Spleen (tissue), 11 donors: ENCODE data around the gene LYRM7. TPM values are rescaled to one million over a fixed set of nuclear protein-coding genes. Genes with fewer than 3 reads are reported as not detected.

Experiments used
- DNase-seq: peaks from one replicate; pipeline ENCODE4 v3.0.0-alpha.2; 2020
- H3K27ac ChIP-seq, 8 donors: fragments of 200-600 bp; sonication (generic) in 7 of 8; 1 replicate in 4 of 8; 2 replicates in 4 of 8; pipeline versions ENCODE4 v1.5.0 to v1.8.0; 2016 to 2021; ENCODE audit warnings: inconsistent platforms in 4 of 8, mild to moderate bottlenecking in 4 of 8, moderate library complexity in 1 of 8
- H3K27me3 ChIP-seq, 7 donors: fragments of 200-600 bp; sonication (generic) in 6 of 7; replicated peaks in 1 of 7; 1 replicate in 4 of 7; 2 replicates in 3 of 7; pipeline versions ENCODE4 v1.5.0 to v1.8.0; 2016 to 2021; ENCODE audit warnings: inconsistent platforms in 3 of 7, mild to moderate bottlenecking in 1 of 7
- H3K36me3 ChIP-seq, 6 donors: fragments of 200-600 bp; sonication (generic) in 5 of 6; 1 replicate in 4 of 6; 2 replicates in 2 of 6; pipeline versions ENCODE4 v1.5.0 to v1.8.0; 2016 to 2021; ENCODE audit warnings: inconsistent platforms in 2 of 6
- H3K4me1 ChIP-seq, 6 donors: fragments of 200-600 bp; sonication (generic) in 5 of 6; 1 replicate in 3 of 6; 2 replicates in 3 of 6; pipeline versions ENCODE4 v1.5.0 to v1.8.0; 2016 to 2021; ENCODE audit warnings: inconsistent platforms in 3 of 6
- H3K4me3 ChIP-seq, 8 donors: fragments of 200-600 bp; sonication (generic) in 7 of 8; 1 replicate in 4 of 8; 2 replicates in 4 of 8; pipeline versions ENCODE4 v1.5.0 to v1.8.0; 2016 to 2021; ENCODE audit warnings: inconsistent platforms in 4 of 8, mild to moderate bottlenecking in 4 of 8, moderate library complexity in 2 of 8
- H3K9me3 ChIP-seq, 8 donors: fragments of 200-600 bp; sonication (generic) in 7 of 8; 1 replicate in 4 of 8; 2 replicates in 4 of 8; pipeline versions ENCODE4 v1.5.0 to v1.8.0; 2016 to 2021; ENCODE audit warnings: inconsistent platforms in 4 of 8
- CTCF ChIP-seq, 11 experiments: fragments of 200-600 bp in 7 of 11; fragments of 450-650 bp in 4 of 11; sonication (generic) in 4 of 11; IDR thresholded peaks in 8 of 11; conservative IDR thresholded peaks in 3 of 11; 1 replicate in 7 of 11; 2 replicates in 4 of 11; pipeline versions ENCODE4 v1.4.0 to v1.8.0; 2016 to 2021; ENCODE audit warnings: antibody characterized with exemption in 11 of 11, inconsistent platforms in 4 of 11, mild to moderate bottlenecking in 1 of 11
- POLR2A ChIP-seq, 3 donors: fragments of 450-650 bp; IDR thresholded peaks; one replicate each; pipeline ENCODE4 v1.5.1; 2017; ENCODE audit warnings: antibody characterized with exemption in 3 of 3, mild to moderate bottlenecking in 1 of 3
- POLR2AphosphoS5 ChIP-seq, 3 donors: sonication (generic); formaldehyde crosslinking; IDR thresholded peaks; one replicate each; pipeline ENCODE4 v1.5.1; 2017; ENCODE audit warnings: antibody characterized with exemption in 3 of 3
- WGBS, 5 donors: extraction: QIAGEN DNeasy Blood & Tissue Kit in 3 of 5; methylation state at CpG; one replicate each; pipeline versions ENCODE4 v1.1.5 to v1.1.7; 2013 to 2018; 5-methylcytosine and 5-hydroxymethylcytosine counted together
- intact Hi-C: fragments of 100-400 bp; cut with DNase I; formaldehyde crosslinking; loops from one replicate; pipeline ENCODE4 v1.15.0; 2023; ENCODE audit warnings: low total_unique reads
- polyA plus RNA-seq, 3 donors: library from polyadenylated mRNA; stranded (reverse); fragments of 200-250 nt; gene quantifications; one replicate each; pipeline ENCODE4 v1.2.1, GENCODE V29; 2013
- total RNA-seq, 7 donors: library from RNA; depleted of rRNA in 3 of 7; stranded (reverse); fragments of >200 nt in 3 of 7; fragmentation: NEBNext Ultra II Directional in 4 of 7; extraction: Animal tissue kit (Norgen Biotek cat#: 25700) in 4 of 7; gene quantifications; one replicate each; pipeline versions ENCODE4 v1.1.0 to v1.2.1, GENCODE V29; 2016 to 2021
- donor health status: healthy with polysubstance abuse.
- donor health status: DM: no; HTN: no; CAD: no; lungs with moderate emphysema.
- donor health status: DM: no; HTN: no; CAD: no.
- donor health status: Bipolar disorder and iron deficiency.
- donor health status: healthy.
- donor health status: DM: no; HTN: no; CAD: no.
- donor health status: DM: yes; HTN: yes; CAD: no.

Gene LYRM7
- total and polyA plus RNA-seq, 10 donors = 3.2 to 13.3 (median 9.0) TPM

- TF ChIP-seq CTCF (IDR thresholded peaks at IDR 0.05 in 8 of 11, conservative IDR thresholded peaks at IDR 0.05 in 3 of 11) (no peak), POLR2AphosphoS5 (IDR thresholded peaks at IDR 0.05) (no peak), POLR2A (IDR thresholded peaks at IDR 0.05) (no peak)
- Histone ChIP-seq H3K27me3 (no peaks in the 10 kb centered on the region), H3K27ac (peak overlapping the region; percentile 87 to 99 (median 98)), H3K4me1 (peaks cover 16 to 57% (median 45%) of the 10 kb centered on the region in 6 donors), H3K36me3 (peaks cover 0 to 45% (median 44%) of the 10 kb centered on the region in 6 donors), H3K9me3 (no peaks in the 10 kb centered on the region), H3K4me3 (peak overlapping the region; percentile 68 to 94 (median 84))
- 4 to 11% (median 10%) methylated on average over 9 of the region's 9 CpGs for WGBS, 5 donors
- intact Hi-C loops = loop anchor here (10.0 kb wide), 3 partner anchors 101 to 251 kb away; partner anchors contain the start of gene CDC42SE2
- no peak for DNase-seq
Observed at GRCh38 chr5:131163276-131164119, 7.2 kb upstream of the LYRM7 start.

- DNase-seq = peak; percentile 93
- WGBS, 5 donors = 0 to 1% (median 0%) methylated on average over 18 to 73 of the region's 73 CpGs
- Histone ChIP-seq H3K27me3 (no peaks in the 10 kb centered on the region), H3K27ac (peak overlapping the region; percentile 87 to 99 (median 98)), H3K4me1 (peaks cover 16 to 57% (median 45%) of the 10 kb centered on the region in 6 donors), H3K9me3 (no peaks in the 10 kb centered on the region), H3K36me3 (peaks cover 0 to 36% (median 34%) of the 10 kb centered on the region in 6 donors), H3K4me3 (peak overlapping the region; percentile 68 to 94 (median 84))
- TF ChIP-seq POLR2A (IDR thresholded peaks at IDR 0.05) = no peak
- TF ChIP-seq CTCF (IDR thresholded peaks at IDR 0.05 in 8 of 11, conservative IDR thresholded peaks at IDR 0.05 in 3 of 11) = peak in 8 of 11 experiments; percentile 9 to 51 (median 28)
- TF ChIP-seq POLR2AphosphoS5 (IDR thresholded peaks at IDR 0.05) = peak in 2 of 3 donors; percentile 45 to 47
- intact Hi-C loops = loop anchor here (10.0 kb wide), 3 partner anchors 100 to 250 kb away; partner anchors contain the start of gene CDC42SE2
Observed at GRCh38 chr5:131164191-131165118, 6.3 kb upstream of the LYRM7 start.

- H3K27ac ChIP-seq = peak within 1 kb of the TSS; percentile 87 to 99 (median 98)
- peak; percentile 98 for DNase-seq
- TF ChIP-seq POLR2A (IDR thresholded peaks at IDR 0.05) (peak in 1 of 3 donors; percentile 69), POLR2AphosphoS5 (IDR thresholded peaks at IDR 0.05) (peak; percentile 97 to 98 (median 98)), CTCF (IDR thresholded peaks at IDR 0.05 in 8 of 11, conservative IDR thresholded peaks at IDR 0.05 in 3 of 11) (peak in 3 of 11 experiments; percentile 12 to 34 (median 22))
- H3K4me3 ChIP-seq = peak within 1 kb of the TSS; percentile 68 to 94 (median 84)
- intact Hi-C loops = loop anchor here (10.0 kb wide), 3 partner anchors 100 to 250 kb away; partner anchors contain the start of gene CDC42SE2
- H3K27me3 ChIP-seq = no peaks in the 10 kb centered on the region
- H3K9me3 ChIP-seq = no peaks in the 10 kb centered on the region
- peaks cover 0 to 28% (median 26%) of the 10 kb centered on the region in 6 donors for H3K36me3 ChIP-seq
- H3K4me1 ChIP-seq = peaks cover 22 to 58% (median 46%) of the 10 kb centered on the region in 6 donors
- 1 to 2% (median 1%) methylated on average over 21 to 33 of the region's 33 CpGs for WGBS, 5 donors
Observed at GRCh38 chr5:131165119-131165727, 5.5 kb upstream of the LYRM7 start, which contains the start of gene HINT1. HINT1 (minus strand) TSS chr5:131165256; CDS start chr5:131165205, 51 bp downstream.
